ENCODE results near the gene GLT6D1.

GRCh38 chr9:135584371-135584770, 55.0 kb downstream of the GLT6D1 start:
- no peak for TF ChIP-seq CTCF (IDR thresholded peaks at IDR 0.05)
- TF ChIP-seq POLR2A (IDR thresholded peaks at IDR 0.05), result no peak
